ENCODE measurements around the gene NLRP9. TPM values are rescaled to one million over a fixed set of nuclear protein-coding genes. Genes with fewer than 3 reads are reported as not detected.

The NLRP9 gene
- total and polyA plus RNA-seq, 2 of the 8 experiments (the other 6 are each of a cell fraction or from before 2014, with no cell fraction given) = not detected

DNA sequence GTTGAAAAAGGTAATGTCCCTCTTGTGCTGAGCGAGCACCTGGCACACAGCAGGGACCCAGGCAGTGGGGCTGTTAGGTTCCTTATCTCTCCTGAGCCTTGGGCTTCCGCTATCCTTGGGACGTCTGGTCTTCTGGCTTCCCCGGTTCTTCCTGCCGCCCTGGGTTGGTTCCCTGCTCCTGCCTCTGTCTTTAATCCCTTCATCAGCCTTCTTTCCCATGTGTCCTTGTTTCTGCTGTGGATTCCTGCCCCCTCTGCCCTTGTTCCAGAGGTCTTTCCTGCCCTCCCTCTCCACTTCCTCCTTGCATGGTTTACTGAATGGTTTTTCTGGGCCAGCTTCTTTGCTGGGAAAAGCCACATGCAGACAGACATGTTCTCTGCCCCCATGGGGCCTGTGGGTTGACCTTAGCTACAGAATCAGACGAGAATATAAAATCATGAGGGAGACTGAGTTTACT is 60.6 kb downstream of the NLRP9 start:
- H2AFZ ChIP-seq (ENCODE audit: low read length) = no peak overlapping the region
- H4K5ac ChIP-seq (ENCODE audit: insufficient read length, low read depth, low read length) = no peak overlapping the region
- peaks cover 0 to 6% (median 3%) of the 10 kb centered on the region in 4 experiments; a peak in 3 of 7 replicates for H3K4me1 ChIP-seq (replicated peaks in 1 of 4; ENCODE audit: control insufficient read depth in 3 of 4, insufficient read depth in 4 of 4, low read length in 3 of 4)
- peaks cover 5% of the 10 kb centered on the region; the same call in 1 of the 2 replicates for H3K23me2 ChIP-seq (ENCODE audit: low read depth, low read length)
- no peak overlapping the region; a peak in 1 of 4 replicates for H3K4me2 ChIP-seq (ENCODE audit: insufficient read depth in 1 of 2, low read depth in 2 of 2, low read length in 2 of 2)
- no peak overlapping the region for H2BK12ac ChIP-seq (ENCODE audit: low read depth, low read length)
- peaks cover 11 to 29% of the 10 kb centered on the region in 2 experiments for H4K20me1 ChIP-seq (replicated peaks in 1 of 2; ENCODE audit: control insufficient read depth in 1 of 2, insufficient read depth in 2 of 2, low read length in 2 of 2)
- H2BK20ac ChIP-seq (ENCODE audit: low read length) = no peak overlapping the region
- DNase-seq (ENCODE audit: low read depth in 1 of 2, low spot score in 2 of 2) (no peak), FAIRE-seq (no peak)
- no peak overlapping the region for H2BK120ac ChIP-seq (replicated peaks; ENCODE audit: low read depth, low read length)
- no peak overlapping the region for H3K27ac ChIP-seq (ENCODE audit: low read depth, low read length)
- no peak overlapping the region for H3K18ac ChIP-seq (ENCODE audit: extremely low read depth, low read length)
- peaks cover 21 to 68% of the 10 kb centered on the region in 2 experiments for H3K79me2 ChIP-seq (ENCODE audit: control insufficient read depth in 1 of 2, insufficient read depth in 2 of 2, low read length in 2 of 2)
- no peak overlapping the region for H3K14ac ChIP-seq (ENCODE audit: insufficient read length)
- no peak overlapping the region for H2AK5ac ChIP-seq (ENCODE audit: low read depth, low read length)
- no peak overlapping the region for H3K56ac ChIP-seq (replicated peaks; ENCODE audit: insufficient read length, low read depth, low read length)
- no peak overlapping the region for H2BK15ac ChIP-seq (ENCODE audit: low read length)
- H3K27me3 ChIP-seq (replicated peaks in 1 of 4; ENCODE audit: control insufficient read depth in 3 of 4, extremely low read depth in 1 of 4, insufficient read depth in 3 of 4, low read length in 3 of 4) = no peaks in the 10 kb centered on the region
- no peak overlapping the region for H2BK5ac ChIP-seq (ENCODE audit: low read depth, low read length)
- no peak overlapping the region for H3K4ac ChIP-seq (replicated peaks; ENCODE audit: insufficient read length, low read depth, low read length)
- peaks cover 23% of the 10 kb centered on the region for H3K79me1 ChIP-seq (ENCODE audit: low read depth, low read length)
- H4K8ac ChIP-seq (ENCODE audit: extremely low read depth, insufficient read depth, low read length) = no peak overlapping the region
- 94% methylated on average over 6 of the region's 6 CpGs; no CpG with 5 or more reads in 1 of the 2 experiments for WGBS, 2 experiments (ENCODE audit: extremely low coverage in 1 of 2, insufficient coverage in 1 of 2, insufficient read length in 1 of 2, insufficient replicate concordance in 2 of 2, low coverage in 1 of 2, low lambda C conversion rate in 2 of 2, missing lambda C conversion rate in 1 of 2)
- TF ChIP-seq BCL11A (IDR thresholded peaks at IDR 0.05; ENCODE audit: low read depth in 2 of 2, low read length in 2 of 2) (no peak), POLR2A (IDR thresholded peaks at IDR 0.05; ENCODE audit: control extremely low read depth in 1 of 2, low read depth in 2 of 2, low read length in 2 of 2) (0 out of 3 replicates have a peak, but pooled peaks of 1 of the 2 experiments have one; percentile 3)
- CTCF ChIA-PET (ENCODE audit: partially characterized antibody) = no interaction called here
- peaks cover 7 to 24% (median 20%) of the 10 kb centered on the region in 4 experiments; a peak in 7 of 8 replicates for H3K36me3 ChIP-seq (ENCODE audit: control insufficient read depth in 2 of 4, insufficient read depth in 4 of 4, low read length in 3 of 4)
- H4K91ac ChIP-seq (replicated peaks; ENCODE audit: insufficient read length, low read length) = no peak overlapping the region
- no peak overlapping the region for H3K4me3 ChIP-seq (ENCODE audit: extremely low read depth in 1 of 4, insufficient read depth in 2 of 4, low read depth in 3 of 4, low read length in 4 of 4)
- no peak overlapping the region for H3K23ac ChIP-seq (ENCODE audit: insufficient read length)
- POLR2A ChIA-PET (ENCODE audit: partially characterized antibody) = interaction anchor here (1.8 kb wide), 1 partner anchor 10 kb away, joined by 4 read pairs; no protein-coding TSS in a partner anchor
- no peaks in the 10 kb centered on the region for H3K9me3 ChIP-seq (ENCODE audit: insufficient read depth in 2 of 2, low read depth in 1 of 2, low read length in 1 of 2)
- no peak overlapping the region for H3K9ac ChIP-seq (replicated peaks in 1 of 4; ENCODE audit: extremely low read depth in 1 of 4, low read depth in 3 of 4, low read length in 3 of 4)

All from H1 (cell line).